ENCODE results near the gene PIGU. TPM values are rescaled to one million over a fixed set of nuclear protein-coding genes. Genes with fewer than 3 reads are reported as not detected.

PIGU gene
- total RNA-seq, 1 experiment from 2014 or later: 25.1 TPM

GRCh38 chr20:34560141-34560523 lies 116.8 kb downstream of the PIGU start (continued):
- TF ChIP-seq, protein P1, sequence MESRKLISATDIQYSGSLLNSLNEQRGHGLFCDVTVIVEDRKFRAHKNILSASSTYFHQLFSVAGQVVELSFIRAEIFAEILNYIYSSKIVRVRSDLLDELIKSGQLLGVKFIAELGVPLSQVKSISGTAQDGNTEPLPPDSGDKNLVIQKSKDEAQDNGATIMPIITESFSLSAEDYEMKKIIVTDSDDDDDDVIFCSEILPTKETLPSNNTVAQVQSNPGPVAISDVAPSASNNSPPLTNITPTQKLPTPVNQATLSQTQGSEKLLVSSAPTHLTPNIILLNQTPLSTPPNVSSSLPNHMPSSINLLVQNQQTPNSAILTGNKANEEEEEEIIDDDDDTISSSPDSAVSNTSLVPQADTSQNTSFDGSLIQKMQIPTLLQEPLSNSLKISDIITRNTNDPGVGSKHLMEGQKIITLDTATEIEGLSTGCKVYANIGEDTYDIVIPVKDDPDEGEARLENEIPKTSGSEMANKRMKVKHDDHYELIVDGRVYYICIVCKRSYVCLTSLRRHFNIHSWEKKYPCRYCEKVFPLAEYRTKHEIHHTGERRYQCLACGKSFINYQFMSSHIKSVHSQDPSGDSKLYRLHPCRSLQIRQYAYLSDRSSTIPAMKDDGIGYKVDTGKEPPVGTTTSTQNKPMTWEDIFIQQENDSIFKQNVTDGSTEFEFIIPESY (IDR thresholded peaks at IDR 0.05; ENCODE audit: extremely low read depth, insufficient replicate concordance, low read length): no peak
- TF ChIP-seq CTCF (IDR thresholded peaks at IDR 0.05 in 2 of 3, conservative IDR thresholded peaks at IDR 0.05 in 1 of 3; ENCODE audit: borderline replicate concordance in 1 of 3, insufficient read depth in 1 of 3, low read depth in 2 of 3, low read length in 2 of 3) (no peak), TCF7L2 (IDR thresholded peaks at IDR 0.05; ENCODE audit: borderline replicate concordance, extremely low read depth, insufficient read depth, insufficient read length) (no peak), EZH2phosphoT487 (IDR thresholded peaks at IDR 0.05; ENCODE audit: borderline replicate concordance) (no peak), RAD21 (IDR thresholded peaks at IDR 0.05; ENCODE audit: low read depth) (no peak), YY1 (IDR thresholded peaks at IDR 0.05; ENCODE audit: extremely low read depth, insufficient replicate concordance, low read depth, low read length) (no peak), CBX3 (IDR thresholded peaks at IDR 0.05; ENCODE audit: low read depth) (no peak), SIN3A (IDR thresholded peaks at IDR 0.05; ENCODE audit: low read depth) (no peak)
